ENCODE measurements around the gene SUPT20H. TPM values are rescaled to one million over a fixed set of nuclear protein-coding genes. Genes with fewer than 3 reads are reported as not detected.

The SUPT20H gene
- polyA plus RNA-seq, 1 donor from 2014 or later: 89.2 TPM

- H3F3A ChIP-seq (ENCODE audit: insufficient read depth, low read length, poor library complexity, severe bottlenecking): no peaks in the 10 kb centered on the region
- H3K27me3 ChIP-seq (ENCODE audit: insufficient read depth, low read depth, low read length): no peaks in the 10 kb centered on the region
- no peaks in the 10 kb centered on the region for H3K9me2 ChIP-seq (ENCODE audit: insufficient read depth, low read length)
- no peak overlapping the region for H3K4me2 ChIP-seq (ENCODE audit: low read length)
- no peak for TF ChIP-seq RAD21 (conservative IDR thresholded peaks at IDR 0.05)
- no peak for TF ChIP-seq MXI1 (conservative IDR thresholded peaks at IDR 0.05; ENCODE audit: poor library complexity, severe bottlenecking)
- TF ChIP-seq, protein P1, sequence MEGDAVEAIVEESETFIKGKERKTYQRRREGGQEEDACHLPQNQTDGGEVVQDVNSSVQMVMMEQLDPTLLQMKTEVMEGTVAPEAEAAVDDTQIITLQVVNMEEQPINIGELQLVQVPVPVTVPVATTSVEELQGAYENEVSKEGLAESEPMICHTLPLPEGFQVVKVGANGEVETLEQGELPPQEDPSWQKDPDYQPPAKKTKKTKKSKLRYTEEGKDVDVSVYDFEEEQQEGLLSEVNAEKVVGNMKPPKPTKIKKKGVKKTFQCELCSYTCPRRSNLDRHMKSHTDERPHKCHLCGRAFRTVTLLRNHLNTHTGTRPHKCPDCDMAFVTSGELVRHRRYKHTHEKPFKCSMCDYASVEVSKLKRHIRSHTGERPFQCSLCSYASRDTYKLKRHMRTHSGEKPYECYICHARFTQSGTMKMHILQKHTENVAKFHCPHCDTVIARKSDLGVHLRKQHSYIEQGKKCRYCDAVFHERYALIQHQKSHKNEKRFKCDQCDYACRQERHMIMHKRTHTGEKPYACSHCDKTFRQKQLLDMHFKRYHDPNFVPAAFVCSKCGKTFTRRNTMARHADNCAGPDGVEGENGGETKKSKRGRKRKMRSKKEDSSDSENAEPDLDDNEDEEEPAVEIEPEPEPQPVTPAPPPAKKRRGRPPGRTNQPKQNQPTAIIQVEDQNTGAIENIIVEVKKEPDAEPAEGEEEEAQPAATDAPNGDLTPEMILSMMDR (IDR thresholded peaks at IDR 0.05; ENCODE audit: poor library complexity, severe bottlenecking): no peak
- TF ChIP-seq EP300 (conservative IDR thresholded peaks at IDR 0.05; ENCODE audit: poor library complexity, severe bottlenecking): no peak
- no peak for TF ChIP-seq EZH2 (IDR thresholded peaks at IDR 0.05; ENCODE audit: borderline replicate concordance, insufficient read depth, low read length, poor library complexity, severe bottlenecking)
- no peak for TF ChIP-seq POLR2AphosphoS5 (IDR thresholded peaks at IDR 0.05)
- TF ChIP-seq REST (IDR thresholded peaks at IDR 0.05; ENCODE audit: borderline replicate concordance): no peak
- no peak for TF ChIP-seq SMC3 (conservative IDR thresholded peaks at IDR 0.05; ENCODE audit: poor library complexity)
- TF ChIP-seq TAF1 (IDR thresholded peaks at IDR 0.05; ENCODE audit: low read depth): no peak
- H3K4me3 ChIP-seq (ENCODE audit: low read length): no peak overlapping the region
- H4K20me1 ChIP-seq (ENCODE audit: insufficient read depth): no peaks in the 10 kb centered on the region
- no peaks in the 10 kb centered on the region for H3K79me2 ChIP-seq (replicated peaks; ENCODE audit: insufficient read depth, low read length)
- H3K9ac ChIP-seq (ENCODE audit: low read length): no peak overlapping the region
- no peak overlapping the region for H2AFZ ChIP-seq (ENCODE audit: low read depth, low read length)
- no peaks in the 10 kb centered on the region for H3K9me3 ChIP-seq (ENCODE audit: low read length)
- H3K36me3 ChIP-seq (ENCODE audit: insufficient read depth, low read length): no peaks in the 10 kb centered on the region
- no peak overlapping the region for H3K27ac ChIP-seq (ENCODE audit: low read length)
Observed at GRCh38 chr13:37091835-37092234, 32.3 kb upstream of the SUPT20H start.

- Histone ChIP-seq H3K4me2 (ENCODE audit: low read length) (no peak overlapping the region), H3K9ac (ENCODE audit: low read length) (no peak overlapping the region), H3K9me2 (ENCODE audit: insufficient read depth, low read length) (no peaks in the 10 kb centered on the region), H3K27me3 (ENCODE audit: insufficient read depth, low read depth, low read length) (no peaks in the 10 kb centered on the region), H3K36me3 (ENCODE audit: insufficient read depth, low read length) (no peaks in the 10 kb centered on the region), H2AFZ (ENCODE audit: low read depth, low read length) (no peak overlapping the region), H3K4me3 (ENCODE audit: low read length) (no peak overlapping the region), H3K79me2 (replicated peaks; ENCODE audit: insufficient read depth, low read length) (no peaks in the 10 kb centered on the region), H3K9me3 (ENCODE audit: low read length) (no peaks in the 10 kb centered on the region), H4K20me1 (ENCODE audit: insufficient read depth) (no peaks in the 10 kb centered on the region), H3F3A (ENCODE audit: insufficient read depth, low read length, poor library complexity, severe bottlenecking) (no peaks in the 10 kb centered on the region), H3K27ac (ENCODE audit: low read length) (no peak overlapping the region)
- no peak for TF ChIP-seq TAF1 (IDR thresholded peaks at IDR 0.05; ENCODE audit: low read depth)
- TF ChIP-seq, protein P1 (IDR thresholded peaks at IDR 0.05; ENCODE audit: poor library complexity, severe bottlenecking): no peak
- TF ChIP-seq EP300 (conservative IDR thresholded peaks at IDR 0.05; ENCODE audit: poor library complexity, severe bottlenecking): no peak
- no peak for TF ChIP-seq POLR2AphosphoS5 (IDR thresholded peaks at IDR 0.05)
- no peak for TF ChIP-seq REST (IDR thresholded peaks at IDR 0.05; ENCODE audit: borderline replicate concordance)
- TF ChIP-seq RAD21 (conservative IDR thresholded peaks at IDR 0.05): no peak
- no peak for TF ChIP-seq MXI1 (conservative IDR thresholded peaks at IDR 0.05; ENCODE audit: poor library complexity, severe bottlenecking)
- no peak for TF ChIP-seq EZH2 (IDR thresholded peaks at IDR 0.05; ENCODE audit: borderline replicate concordance, insufficient read depth, low read length, poor library complexity, severe bottlenecking)
- no peak for TF ChIP-seq SMC3 (conservative IDR thresholded peaks at IDR 0.05; ENCODE audit: poor library complexity)
Observed at GRCh38 chr13:37090912-37091311, 31.4 kb upstream of the SUPT20H start.

All from neural cell (in vitro differentiated cells).